DMS79 (cell line): ENCODE measurements around the gene IL20RA.

Source experiments
- DNase-seq: peaks from one replicate; lab custom pipeline; 2025; lab: John Stamatoyannopoulos, UW

Gene IL20RA

DNA sequence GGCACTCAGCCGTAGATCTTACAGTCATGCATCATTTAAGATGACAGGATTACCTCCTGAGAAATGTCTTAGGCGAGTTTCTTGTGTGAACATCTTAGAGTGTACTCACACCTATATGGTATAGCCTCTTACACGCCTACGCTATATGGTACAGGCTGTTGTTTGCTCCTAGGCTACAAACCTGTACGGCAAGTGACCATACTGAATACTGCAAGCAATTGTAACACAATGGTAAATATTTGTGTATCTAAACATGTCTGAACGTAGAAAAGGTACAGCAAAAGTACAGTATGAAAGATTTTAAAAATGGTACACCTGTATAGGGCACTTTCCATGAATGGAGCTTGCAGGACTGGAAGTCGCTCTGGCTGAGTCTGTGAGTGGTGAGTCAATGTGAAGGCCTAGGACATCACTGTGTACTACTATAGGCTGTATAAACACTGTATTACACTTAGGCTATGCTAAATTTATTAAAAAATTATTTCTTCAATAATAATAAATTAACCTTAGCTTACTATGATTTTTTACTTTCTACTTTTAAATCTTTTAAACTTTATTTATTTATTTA, 541 bp upstream of the IL20RA start:
- DNase-seq, result no peak

DNA sequence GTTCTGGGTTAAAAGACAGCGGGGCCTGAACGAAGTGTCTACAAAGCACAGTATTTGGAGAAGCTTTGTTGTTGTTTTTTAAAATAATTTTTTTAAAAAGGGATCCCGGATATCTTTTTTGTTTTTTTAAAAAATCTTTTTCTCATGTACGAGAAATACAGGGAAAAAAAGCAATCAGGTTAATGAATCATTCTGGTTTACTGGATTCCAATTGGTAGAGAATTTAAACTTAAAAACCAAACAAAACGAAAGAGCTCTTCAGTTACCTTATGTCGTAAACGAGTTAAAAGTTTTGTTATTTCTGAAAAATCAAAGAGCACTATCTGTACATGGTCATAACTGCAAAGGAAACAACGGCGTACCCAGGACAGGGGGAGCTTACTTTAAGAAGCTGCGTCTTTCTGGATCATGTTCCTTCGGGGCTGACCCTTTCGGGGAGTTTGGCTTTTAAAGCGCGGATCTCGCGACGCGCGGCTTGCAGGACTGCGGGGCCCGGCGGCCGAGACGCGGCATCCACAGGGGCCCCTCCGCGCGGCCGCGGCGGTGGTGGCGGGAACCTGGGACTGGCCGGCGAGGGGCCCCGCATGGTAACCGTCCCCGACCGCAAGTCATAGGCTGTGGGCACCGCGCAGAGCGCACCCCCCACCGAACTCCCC, 927 bp downstream of the IL20RA start:
- DNase-seq, result no peak

DNA sequence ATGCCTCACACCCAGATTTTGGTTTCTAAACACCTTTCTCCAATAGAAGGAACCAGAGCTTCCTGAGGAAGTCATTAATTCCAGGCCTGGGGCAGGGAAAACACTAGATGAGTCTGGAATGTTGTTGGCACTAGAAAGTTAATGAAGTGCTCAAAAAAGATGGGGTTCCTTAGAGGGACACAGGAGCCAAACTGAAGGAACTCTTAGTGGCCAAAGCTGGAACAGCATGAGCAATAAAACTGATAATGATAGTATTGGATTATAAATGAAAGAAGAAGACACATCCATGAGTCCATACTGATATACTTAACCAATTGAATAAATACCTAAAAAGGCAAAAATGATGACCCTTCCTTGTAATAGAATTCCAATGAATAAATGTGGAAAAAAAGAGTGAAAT, 4.4 kb downstream of the IL20RA start:
- no peak for DNase-seq

DNA sequence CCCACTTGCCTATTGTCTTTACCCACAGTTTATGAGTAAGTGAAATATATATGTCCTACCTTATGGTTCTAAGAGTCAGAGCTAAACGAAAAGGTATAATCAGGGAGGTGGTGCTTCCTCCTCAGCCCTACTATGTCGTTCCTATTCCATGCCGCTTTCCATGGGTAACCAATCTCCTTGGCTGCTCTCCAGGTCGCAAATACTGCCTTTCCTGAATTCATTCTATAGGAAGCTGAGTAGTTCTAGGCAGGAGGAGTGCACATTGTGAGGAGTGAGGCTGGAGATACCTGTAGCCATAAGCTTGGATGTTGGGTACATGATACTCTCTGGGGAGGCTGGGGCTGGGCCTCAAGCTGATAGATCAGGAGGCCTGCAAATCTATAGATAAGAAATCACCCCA, 5.8 kb downstream of the IL20RA start:
- DNase-seq, result no peak

DNA sequence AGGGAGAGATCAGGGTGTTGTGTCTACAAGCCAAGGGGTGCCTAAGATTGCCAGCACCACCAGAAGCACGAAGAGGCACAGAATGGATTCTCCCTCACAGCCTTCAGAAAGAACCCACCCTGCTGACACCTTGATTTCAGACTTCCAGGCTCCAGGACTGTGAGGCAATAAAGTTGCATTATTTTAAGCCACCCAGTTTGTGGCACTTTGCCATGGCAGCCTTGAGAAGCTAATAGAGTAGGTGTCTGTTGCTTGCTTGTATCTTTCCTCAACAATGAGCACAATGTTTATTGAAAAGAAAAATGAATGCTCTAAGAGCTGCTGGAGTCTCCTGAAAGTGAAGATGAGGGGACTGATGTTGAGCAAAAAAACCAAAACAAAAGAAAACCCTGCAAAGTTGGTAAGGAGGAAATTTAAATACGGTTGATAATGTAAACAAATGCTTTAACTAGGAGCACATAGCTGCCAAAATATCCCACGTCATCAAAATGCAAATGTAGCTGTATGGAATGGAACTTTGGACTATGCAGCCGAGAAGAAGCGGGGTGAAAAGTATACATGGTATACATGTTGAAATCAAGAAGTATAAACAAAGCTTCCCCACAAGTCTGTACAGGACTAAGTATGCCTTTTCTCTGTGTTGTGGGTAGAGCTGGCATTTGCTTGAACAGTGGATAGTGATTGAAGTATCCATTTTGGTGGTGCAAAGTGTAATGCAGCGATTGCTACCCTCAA, 8.0 kb downstream of the IL20RA start:
- no peak for DNase-seq

DNA sequence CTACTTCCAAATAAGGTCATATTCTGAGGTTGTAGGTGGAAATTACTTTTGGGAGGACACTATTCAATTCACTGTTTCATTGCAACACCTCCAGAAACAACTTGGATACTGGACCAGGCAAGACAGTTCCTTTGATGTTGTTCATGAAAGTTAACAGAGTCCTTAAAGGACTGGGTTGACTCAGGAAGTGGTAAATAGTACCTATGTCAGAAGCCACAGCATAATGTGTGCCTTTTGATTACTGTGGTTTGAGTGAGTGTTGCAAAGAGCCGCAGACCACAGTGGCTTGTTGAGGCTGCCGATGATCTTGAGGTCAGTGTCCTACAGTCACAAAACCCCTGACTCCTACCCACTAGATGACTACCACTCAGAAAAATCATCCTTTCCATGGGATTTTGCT, 10.9 kb downstream of the IL20RA start:
- DNase-seq, result no peak

DNA sequence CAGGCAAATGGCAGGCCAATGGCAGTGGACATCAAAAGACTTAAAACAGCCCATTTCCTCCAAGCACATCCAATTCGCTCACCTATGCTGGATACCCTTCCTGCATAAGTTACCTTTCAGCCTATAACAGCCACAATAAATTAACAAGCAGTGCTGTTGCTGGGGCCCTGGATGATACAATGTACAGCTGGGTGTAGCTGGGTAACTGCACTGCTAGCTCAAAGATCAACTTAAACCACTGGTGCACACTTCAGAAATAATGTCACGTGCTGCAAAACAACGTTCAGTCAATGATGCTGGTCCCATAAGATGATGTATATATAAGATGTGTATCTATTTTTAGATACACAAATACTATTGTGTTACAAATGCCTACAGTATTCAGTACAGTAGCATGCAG, 13.6 kb downstream of the IL20RA start:
- DNase-seq, result no peak

DNA sequence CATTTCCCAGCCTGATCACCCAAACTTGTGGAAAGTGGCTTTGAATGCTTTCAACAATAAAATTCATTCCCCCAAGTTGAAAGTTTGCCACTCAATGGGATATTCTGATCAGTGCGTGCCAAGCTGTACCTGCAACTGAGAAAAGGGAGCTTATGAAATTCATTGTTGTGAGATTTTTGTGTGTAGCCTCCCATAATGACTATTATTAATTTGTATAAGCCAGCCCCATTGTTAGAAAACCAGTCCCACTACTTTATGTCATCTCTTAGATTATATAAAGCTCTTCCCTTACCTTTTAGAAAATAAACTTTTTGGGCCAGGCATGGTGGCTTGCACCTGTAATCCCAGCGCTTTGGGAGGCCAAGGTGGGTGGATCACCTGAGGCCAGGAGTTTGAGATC, 15.9 kb downstream of the IL20RA start:
- no peak for DNase-seq

DNA sequence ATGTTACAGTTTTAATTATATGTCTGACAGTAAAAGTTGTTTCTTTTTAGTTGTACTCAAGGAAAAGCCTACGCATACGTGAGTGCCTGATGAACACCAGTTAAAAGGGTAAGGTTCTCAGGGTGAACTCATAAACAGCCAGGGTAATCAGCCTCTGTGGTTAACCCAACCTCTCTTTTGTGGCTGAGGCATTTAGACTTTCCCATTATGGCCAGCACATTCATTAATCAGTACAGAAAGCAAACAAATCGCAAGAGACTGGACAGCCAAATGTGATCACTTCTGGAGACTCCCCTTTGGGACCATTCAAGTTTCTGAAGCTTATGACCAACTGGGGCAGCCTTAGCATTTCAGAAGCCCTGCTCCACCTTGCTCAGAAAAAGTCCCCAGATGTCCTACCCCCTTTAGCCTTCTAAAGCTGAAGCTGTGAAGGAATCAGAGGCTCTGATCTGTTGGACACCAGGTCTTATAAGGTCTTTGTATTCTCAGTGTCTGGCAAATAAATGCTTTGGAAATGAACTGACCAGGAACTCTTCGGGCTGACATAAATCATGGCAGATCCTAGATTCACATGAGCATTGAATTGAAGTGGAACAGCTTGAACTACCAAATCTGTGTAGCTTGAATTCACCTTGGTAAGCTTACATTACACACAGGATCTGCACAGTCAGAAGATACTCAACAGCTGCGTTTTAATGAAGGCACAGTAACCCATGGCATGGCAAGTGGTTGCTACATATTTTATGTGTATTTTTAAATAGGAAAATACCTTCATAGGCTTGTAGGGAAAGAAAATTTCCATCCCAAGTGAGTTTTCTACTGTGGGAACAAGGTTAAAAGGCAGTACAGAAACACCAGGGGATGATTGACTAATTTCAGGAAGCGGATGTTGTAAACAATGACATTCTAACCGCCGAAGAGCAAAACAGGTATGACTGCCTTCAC, 18.7 kb downstream of the IL20RA start:
- no peak for DNase-seq

DNA sequence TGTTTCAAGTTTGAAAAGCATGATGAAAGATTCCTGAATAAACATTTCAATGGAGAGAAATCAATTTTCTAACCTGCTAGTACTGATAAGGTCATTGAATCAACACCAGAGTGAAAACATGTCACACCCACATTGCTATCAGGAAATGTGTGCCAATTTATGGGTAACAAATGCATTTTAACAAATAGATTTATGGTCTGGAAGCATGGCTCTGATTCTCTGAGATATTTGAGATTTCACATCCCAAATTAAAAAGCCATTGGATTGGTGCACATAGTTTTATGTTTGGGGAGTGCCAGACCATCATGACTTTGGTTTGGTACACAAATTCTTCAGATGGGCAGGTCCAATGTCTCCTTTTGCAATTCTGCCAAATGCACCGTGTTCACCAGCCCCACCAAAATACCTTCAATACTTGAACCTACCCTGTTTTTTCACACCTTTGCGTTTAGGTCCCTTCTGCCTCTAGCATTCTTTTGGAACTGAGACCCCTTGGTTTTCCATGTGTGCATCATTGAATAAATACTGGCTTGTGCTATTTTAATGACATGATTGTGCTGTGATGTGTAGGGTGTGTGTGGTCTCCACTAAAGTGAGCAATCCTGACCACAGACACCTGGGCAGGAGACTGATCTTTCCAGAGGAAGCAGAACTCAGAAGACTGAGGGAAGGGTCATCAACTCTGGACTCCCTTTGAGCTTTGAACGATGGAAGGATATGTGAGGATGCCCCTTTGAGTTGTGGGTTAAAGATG, 20.4 kb downstream of the IL20RA start:
- DNase-seq, result no peak

DNA sequence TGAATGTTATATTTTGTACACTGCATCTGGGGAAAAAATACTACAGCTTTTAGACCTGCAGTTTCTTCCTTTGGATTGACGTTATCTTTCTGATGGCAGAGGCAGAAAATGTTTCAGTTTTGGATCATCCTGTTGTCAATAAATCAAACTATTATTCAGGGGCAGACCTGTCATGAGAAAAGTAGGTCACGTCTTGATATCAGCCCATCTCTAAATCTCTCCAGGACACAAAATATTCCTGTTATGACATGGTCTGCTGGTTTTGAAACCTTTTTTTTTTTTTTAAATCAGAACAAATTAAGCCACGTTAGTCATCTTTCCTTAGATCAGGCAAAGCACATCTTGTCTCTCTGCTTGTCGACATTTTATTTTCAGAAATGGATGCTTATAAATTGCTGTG, 24.0 kb downstream of the IL20RA start:
- DNase-seq, result no peak

DNA sequence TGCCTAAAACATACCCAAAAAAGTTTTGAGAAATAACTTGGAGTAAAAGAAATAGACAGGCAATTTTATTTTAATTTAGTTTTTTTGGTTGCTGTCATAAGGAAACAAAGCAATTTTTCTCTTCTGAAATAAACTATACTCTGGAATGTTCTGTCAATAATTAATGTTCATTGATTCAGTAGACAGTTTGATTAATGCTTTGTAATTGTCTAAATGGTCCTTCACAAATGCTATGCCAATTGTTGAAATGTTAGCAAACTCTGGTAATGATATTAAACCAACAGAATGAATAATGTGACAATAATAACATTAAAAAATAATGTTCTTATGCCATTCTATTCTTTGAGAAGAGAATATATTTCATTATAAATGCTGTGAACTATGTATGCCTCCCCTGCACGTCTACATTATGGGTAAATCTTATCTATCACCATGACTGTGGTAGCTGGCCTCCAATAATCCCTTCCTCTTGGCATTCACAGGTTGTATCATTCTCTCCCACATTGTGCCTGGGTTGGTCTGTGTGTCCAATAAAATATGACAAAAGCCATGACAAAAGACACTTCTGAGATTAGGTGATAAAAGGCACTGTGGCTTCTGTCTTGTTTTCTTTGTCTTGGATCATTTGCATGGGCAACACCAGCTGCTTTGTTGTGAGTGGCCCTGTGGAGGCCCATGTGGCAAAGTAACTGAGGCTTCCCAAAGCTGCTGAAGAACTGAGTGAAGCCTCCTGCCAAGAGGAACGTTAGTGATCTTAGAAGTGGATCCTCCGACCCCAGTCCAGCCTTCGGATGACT, 25.1 kb downstream of the IL20RA start:
- no peak for DNase-seq

DNA sequence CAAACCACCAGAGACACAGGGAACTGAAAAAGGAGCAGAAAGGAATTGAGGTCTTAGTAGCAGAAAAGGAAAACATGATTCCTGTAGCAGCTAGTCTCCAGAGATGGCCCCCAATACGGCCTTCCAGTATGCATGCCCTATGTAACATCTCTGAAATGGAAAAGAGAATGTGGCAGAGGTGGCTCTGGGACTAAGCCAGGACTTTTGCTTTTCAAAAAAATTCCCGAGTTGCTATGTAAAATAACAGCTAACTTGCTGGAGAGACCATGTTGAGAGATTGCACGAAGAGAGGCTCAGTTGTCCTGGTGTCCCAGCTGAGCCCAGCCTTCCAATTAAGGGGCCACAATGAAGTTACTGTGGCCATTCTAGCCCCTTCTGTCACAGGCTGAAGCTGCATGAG, 27.7 kb downstream of the IL20RA start:
- DNase-seq, result no peak

DNA sequence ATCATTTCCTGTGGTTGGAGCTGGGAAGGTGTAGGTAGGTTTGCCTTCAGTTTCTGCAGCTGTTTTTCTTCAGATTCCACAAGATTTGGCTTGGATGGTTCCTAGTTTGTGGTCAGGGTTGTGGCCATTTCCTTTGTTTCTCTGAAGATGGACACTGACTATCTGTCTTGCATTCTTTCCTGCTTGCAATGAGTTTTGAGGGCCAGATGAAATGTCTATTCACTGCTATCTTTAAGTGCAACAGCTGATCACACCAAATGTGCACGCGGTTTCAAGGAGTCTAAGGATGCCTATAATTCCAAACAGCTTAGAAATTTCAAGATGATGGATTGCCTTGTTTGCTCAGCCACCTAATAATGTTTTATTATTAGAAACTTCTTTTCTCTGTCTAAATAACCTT, 28.4 kb downstream of the IL20RA start:
- no peak for DNase-seq

DNA sequence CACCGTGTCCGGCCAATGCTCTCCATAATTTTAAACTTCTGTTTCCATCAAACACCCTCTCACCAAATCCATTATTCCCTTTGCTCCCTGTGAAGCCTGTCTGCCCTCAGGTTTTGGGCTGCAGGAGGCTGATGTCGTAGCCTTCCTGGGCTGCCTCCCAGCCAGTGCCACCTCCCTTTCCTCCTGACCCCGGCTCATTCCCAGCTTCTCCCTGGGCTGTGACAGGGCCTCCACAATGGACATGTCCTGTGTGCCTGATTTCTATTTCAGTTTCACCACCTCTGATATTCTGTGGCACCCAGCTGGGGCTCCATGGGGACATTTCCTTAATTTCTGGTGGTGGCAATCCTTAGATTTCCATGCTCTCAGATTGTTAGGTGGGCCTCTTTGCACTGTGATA, 28.8 kb downstream of the IL20RA start:
- no peak for DNase-seq

DNA sequence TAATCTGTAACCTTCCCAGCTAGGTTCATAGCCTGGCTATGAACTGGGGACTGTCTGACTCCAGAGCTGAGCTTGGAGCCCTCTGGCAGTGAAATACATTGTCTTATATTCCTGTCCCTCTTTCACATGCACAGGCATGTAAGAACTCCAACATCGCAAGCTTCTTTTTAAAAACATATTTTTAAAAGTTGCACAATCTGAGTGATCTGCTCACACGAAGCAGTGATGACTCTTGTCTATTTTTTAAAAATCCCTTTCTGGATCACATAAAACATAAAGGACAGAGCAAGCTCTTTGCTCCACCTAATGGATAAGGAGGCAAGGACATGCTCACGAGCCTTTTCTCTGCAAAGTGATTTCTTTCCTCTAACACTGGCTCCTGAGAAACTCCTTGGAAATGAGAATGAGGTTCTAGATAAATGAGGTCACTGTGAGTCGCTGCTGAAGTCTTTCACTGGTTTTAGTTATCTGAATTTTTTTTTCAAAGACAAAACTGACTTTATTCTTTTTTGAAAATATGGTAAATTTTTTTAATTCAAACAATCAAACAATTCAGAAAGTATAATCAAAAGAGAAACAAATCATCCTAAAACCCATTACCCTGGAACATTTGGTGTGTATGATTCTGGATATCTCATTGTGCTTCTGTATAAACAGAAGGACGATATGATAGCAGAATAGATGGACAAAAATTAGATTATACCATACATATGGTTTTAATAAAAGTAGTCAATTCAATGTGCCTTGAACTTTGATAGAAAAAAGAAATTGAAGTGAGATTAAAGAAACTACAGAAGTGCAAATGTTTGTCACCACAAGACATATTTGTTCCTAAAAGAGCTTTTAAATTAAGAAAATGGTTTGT, 30.8 kb downstream of the IL20RA start:
- no peak for DNase-seq

DNA sequence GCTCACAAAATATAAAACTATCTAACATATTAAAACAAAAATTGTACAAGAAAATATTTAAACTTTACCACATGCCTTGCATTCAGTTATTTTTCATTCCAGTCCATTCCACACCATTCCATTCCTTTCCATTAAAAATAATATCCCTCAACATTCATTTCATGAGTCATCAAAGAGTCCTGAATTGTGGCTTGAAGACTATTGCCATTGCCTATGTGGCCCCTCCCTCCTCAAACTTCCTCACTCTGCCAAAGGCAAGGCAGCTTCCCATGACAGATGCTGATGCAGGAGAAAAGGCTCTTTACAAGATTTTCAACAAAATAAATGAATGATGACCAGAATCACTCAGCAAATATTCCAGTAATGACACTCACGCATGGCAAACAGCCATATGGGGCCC, 31.7 kb downstream of the IL20RA start:
- no peak for DNase-seq

DNA sequence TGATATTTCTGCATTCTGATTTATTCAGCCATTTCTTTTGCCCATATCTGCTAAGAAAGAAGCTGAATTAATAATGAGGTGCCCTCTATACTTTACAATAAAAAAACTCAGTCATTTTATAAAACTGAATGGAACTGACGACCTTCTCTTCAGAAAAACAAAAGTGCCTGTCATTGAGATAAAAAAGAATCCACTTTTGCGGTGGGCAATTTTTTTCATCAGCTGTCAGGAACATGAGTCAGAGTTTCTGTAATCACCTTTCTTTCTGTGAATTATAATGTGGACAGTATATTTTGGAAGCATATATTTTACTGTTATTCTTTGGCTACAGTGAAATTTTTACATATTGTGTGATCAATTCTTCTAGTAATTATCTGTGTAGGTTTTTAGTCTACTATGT, 33.4 kb downstream of the IL20RA start:
- DNase-seq, result no peak

DNA sequence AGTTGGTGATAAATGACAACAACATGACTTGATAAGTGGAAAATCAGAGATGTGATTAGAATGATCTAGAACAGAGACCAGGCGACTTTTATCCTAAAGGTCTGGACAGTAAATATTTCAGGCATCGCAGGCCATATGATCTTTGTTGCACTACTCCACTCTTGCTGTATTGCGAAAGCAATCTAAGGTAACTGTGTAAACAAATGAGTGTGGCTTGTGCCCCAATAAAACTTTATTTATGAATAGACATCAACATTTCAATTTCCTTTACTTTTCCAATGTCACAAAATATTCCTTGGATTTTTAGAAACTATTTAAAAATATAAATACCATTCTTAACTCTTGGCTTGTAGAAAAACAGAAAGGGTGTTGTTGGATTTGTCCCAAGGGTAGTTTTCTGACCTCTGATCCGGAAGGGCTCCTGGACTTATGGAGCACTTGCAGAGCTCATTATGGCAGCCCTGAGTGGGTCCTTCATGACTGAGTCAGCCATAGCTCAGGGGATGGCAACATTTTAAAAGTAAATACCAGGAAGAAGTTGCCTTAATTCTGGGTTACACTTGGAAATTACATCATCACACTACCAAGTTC, 34.5 kb downstream of the IL20RA start:
- no peak for DNase-seq

DNA sequence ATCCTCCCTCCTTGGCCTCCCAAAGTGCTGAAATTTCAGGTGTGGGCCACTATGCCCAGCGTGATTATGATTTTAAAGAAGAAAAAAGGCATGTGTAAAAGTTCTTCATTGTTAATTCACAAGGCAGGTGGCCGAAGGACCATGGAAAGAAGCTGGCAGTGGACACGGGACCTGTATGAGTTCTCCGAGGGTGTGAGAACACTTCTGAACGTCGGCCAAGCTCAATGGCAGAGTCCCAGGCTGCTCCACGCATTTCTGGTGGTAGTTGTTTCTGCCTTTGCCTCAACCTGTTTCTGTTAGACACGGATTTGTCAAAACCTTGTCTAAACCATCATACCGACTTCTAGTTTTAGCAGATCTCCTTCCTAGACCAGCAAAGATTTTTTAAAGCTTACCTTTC, 36.6 kb downstream of the IL20RA start:
- no peak for DNase-seq
